SHP77 treated with DMSO at 0.1 percent for 48 hours (cell line): ENCODE results near the gene TCOF1.

Source experiments
- DNase-seq: peaks from one replicate; lab custom pipeline; 2025; lab: John Stamatoyannopoulos, UW

The TCOF1 gene

GRCh38 chr5:150323092-150323491 lies 34.4 kb upstream of the TCOF1 start:
- no peak for DNase-seq

- DNase-seq: no peak
These were observed 33.7 kb upstream of the TCOF1 start for GRCh38 chr5:150323819-150324218.

GRCh38 chr5:150325426-150325825 lies 32.1 kb upstream of the TCOF1 start:
- no peak for DNase-seq

DNA sequence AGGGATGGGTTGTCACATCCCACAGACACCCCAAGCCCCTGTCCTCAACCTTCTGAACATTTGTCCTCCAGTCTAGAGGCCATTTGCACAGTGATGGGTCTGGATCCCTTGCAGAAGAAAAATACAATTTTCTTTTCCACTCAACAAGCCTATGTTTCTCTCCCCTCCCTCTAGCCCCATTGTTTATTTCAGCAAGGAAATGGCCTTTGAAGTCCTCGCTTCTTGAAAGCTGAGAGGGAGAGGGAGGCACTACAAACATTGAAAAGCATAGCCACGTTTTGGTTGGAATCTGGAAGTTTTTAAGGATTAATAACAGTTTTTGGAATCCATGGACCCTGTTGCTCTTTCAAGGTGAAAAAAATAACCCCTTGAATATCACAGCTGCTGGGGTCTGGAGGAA lies 30.8 kb upstream of the TCOF1 start:
- DNase-seq: no peak

- DNase-seq: no peak
These were observed 30.4 kb upstream of the TCOF1 start for GRCh38 chr5:150327139-150327538.

GRCh38 chr5:150328515-150328914 lies 29.0 kb upstream of the TCOF1 start:
- no peak for DNase-seq

DNA sequence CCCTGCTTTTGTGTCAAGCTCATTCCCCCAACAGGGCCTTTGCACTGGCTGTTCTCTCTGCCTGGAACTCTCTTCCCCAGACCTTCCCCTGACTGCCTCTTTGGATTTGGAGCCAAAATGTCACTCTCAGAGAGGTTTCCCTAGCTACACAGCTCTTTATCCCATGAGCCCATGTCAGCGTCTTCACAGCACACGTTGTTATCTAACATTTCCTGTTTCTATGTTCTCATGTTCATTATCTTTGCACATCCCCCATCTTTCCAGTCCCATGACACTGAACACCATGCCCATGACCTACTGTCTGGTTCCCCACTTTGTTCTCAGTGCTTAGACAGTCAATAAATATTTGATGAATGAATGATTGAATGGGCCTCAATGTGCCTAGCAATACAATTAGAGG lies 28.5 kb upstream of the TCOF1 start:
- DNase-seq: no peak

GRCh38 chr5:150329881-150330876 lies 27.3 kb upstream of the TCOF1 start:
- DNase-seq: no peak

GRCh38 chr5:150333400-150333799 lies 24.1 kb upstream of the TCOF1 start:
- DNase-seq: no peak

DNA sequence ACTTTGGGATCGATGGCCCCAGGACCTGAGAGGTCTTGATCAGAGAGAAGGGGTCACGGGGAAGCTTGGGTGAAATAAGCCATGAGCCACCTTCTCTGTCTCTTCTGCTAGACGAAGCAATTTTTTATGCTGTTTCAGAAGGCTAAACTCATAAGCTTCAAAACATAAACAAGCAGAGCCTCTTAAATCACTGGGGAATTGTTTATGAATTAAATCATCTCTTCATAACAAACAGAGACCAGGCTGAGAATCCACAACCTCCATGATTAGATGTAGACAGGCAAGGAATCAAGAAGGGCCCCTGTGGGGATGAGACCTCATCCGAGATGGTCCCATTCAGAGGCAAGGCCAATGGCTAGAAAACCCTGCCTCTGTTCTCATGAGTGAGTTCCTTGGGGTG lies 21.7 kb upstream of the TCOF1 start:
- DNase-seq: no peak

GRCh38 chr5:150338546-150338945 lies 19.0 kb upstream of the TCOF1 start:
- no peak for DNase-seq

DNA sequence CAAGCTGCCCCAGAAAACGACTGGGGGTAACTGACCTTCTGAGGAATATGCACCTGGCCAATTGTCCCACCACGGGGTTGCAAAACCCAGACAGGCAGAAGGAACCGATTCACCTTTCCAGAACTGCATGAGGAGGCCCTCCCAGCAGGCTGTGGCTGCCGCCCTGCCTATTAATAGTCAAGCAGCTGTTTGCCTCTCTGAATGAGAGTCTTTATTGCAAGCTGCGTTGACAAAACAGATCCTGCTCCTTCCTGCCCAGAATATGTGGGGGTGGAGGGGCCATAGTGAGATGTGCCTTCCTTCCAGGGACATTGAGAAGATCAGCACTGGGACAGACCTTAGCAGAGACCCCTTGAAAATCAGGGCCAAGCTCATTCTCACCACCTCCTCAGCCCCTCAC lies 18.3 kb upstream of the TCOF1 start:
- no peak for DNase-seq

DNA sequence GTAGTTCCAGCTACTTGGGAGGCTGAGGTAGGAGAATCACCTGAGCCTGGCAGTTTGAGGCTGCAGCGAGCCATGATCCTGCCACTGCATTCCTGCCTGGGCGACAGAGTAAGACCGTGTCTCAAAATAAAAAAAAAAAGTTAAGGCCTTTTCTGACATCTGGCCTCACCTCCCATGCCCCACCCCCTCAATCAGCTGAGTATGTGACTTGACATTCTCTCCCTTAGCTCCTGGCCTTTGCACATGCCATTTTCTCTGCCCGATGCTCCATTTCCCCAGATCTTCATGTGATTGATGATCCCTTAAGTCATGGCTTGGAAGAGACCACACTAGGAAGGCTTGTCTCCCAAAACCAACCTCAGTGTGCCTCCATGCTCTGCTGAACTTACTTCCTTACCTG lies 17.7 kb upstream of the TCOF1 start:
- DNase-seq: no peak

GRCh38 chr5:150340614-150341255 lies 16.8 kb upstream of the TCOF1 start:
- no peak for DNase-seq

- DNase-seq: no peak
These were observed 16.2 kb upstream of the TCOF1 start for GRCh38 chr5:150341331-150341730.

- no peak for DNase-seq
These were observed 15.5 kb upstream of the TCOF1 start for GRCh38 chr5:150341989-150342388.

DNA sequence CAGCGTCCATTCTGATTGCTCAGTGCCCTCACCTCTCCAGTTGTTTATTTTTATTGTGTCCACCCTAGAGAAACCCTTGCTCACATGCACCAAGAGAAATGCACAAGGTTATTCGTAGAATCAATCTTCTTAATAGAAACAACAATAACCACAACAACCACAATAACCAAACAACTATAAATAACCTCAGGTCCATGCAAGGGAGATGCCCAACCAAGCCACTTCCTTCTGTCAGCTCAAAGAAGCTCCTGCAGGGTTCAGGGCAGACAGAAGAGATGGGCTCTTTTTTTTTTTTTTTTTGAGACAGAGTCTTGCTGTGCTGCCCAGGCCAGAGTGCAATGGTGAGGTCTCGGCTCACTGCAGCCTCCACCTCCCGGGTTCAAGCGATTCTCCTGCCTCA lies 14.9 kb upstream of the TCOF1 start:
- no peak for DNase-seq

DNA sequence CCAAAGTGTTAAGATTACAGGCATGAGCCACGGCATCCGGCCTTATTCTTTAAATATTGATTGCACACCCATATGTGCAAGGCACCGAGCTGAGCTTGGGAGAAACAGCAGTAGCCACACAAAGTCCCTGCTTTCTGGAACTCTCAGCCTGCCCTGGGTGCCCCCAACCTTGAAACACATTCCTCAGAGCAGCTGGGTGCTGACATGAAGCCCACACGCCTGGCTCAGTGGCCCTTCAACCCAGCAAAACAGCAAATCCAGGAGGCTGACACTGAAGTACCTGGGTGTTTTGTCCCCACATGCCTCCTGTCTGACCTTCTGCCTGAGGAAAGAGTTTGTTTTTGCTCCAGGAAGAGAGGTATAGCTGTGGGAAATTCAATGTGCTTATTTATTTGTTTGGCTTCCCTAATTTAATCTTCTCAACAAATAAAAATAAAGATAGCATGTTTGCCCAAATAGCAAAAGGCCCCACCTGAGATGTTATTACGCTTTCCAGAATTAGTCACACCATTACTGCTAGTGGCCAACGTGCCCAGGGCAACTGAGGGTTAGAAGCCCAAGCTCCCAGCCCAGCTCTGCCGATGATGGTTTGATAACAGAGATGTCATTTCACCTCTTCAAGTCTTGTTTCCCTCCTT lies 13.4 kb upstream of the TCOF1 start:
- no peak for DNase-seq

GRCh38 chr5:150345716-150346115 lies 11.8 kb upstream of the TCOF1 start:
- DNase-seq: no peak

- DNase-seq: no peak
These were observed 10.9 kb upstream of the TCOF1 start for GRCh38 chr5:150346592-150346991.

- DNase-seq: no peak
These were observed 10.5 kb upstream of the TCOF1 start for GRCh38 chr5:150347003-150347402.

DNA sequence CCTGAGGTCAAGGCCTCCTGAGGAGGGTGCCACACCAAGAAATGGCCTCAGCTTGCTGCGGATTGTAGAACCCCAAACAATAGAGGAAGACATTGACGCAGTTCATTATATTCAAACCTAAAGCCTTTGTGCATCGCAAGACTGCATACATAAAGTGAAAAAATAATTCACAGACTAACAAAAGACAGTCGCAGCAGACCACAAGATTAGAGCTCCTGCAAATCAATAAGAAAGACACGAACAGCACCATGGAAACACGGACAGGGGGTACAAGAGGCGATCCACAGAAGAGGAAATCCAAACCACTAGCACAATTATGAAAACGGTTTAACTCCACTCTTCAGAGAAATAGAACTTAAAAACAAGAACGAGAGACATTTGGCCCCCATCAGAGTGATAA lies 10.0 kb upstream of the TCOF1 start:
- no peak for DNase-seq

DNA sequence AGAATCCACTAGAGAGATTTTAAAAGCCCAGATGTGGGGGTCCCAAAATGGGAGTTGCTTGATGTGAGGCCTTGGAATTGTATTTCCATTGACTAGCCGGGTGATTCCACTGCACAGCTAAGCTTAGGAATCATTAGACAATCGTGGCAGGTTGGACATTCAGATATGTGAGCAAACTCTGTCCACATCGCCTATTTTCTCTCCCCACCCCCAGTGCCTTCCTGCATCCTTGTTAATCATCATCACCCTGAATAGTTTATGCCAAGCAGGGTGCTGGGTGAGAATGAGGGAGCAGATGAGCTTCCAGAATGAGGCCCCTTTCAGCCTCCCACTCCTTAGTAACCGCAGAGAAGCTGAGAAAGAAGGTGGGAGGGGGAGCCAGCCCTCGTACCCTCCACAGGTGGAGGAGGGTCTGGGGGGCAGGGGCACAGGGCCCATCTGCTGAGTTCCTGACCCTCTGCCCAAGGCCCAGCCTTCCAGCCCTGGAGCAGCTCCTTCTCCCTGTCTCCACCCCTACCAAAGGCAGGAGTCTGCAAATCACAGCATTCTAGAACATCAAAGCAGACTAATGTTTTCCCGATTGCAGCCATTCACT lies 7.7 kb upstream of the TCOF1 start:
- DNase-seq: no peak
